A673 (cell line): ENCODE results near the gene SLC2A4RG.

Experiments
- CTCF ChIP-seq: fragments of 300-800, 200-600 bp; sonication (generic); conservative IDR thresholded peaks from 2 replicates; pipeline ENCODE4 v1.5.1; 2017; ENCODE audit warnings: low read depth, mild to moderate bottlenecking, antibody characterized with exemption, low read length, moderate library complexity, mixed read lengths
- EZH2 ChIP-seq: fragments of 200-600 bp; sonication (generic); IDR thresholded peaks from 2 replicates; pipeline ENCODE4 v1.6.1; 2017; ENCODE audit warnings: borderline replicate concordance, low read depth, mild to moderate bottlenecking, mixed read lengths, antibody characterized with exemption, low read length; ENCODE audit not compliant: poor library complexity, severe bottlenecking

DNA sequence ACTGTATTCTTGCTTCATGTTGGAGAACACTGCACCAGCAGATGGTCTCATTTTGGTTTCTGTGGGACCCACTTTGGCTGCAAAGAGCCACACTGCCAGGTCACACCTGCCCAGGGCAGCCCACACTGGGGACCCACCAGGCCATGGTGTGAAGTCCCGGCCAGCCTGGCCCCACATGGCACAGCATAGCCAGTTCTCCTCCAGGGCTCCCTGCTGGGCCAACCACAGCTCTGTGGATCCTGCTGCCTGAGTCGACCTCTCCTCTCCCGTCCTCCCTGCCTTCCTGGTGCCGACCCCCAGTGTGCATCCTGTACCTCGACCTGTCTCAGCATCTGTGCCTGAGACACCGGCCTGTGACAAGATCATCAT is 34.8 kb upstream of the SLC2A4RG start:
- TF ChIP-seq CTCF: no peak
- no peak for TF ChIP-seq EZH2
